Naive B cell (primary cell): ENCODE results near the gene NANOS3. TPM values are rescaled to one million over a fixed set of nuclear protein-coding genes. Genes with fewer than 3 reads are reported as not detected.

Experiments
- ATAC-seq, 2 donors: fragments of 150-1000 bp; cut with Tn5 transposase; 2 replicates each; pipeline ENCODE4 v1.10.0; 2021; ENCODE audit warnings: low read depth in 2 of 2, mild to moderate bottlenecking in 2 of 2, moderate library complexity in 2 of 2
- DNase-seq: peaks from one replicate; pipeline ENCODE4 v3.0.0; 2022
- H3K27ac Mint-ChIP-seq, 6 donors: one replicate each; pipeline ENCODE4 v1.8.0; 2020 to 2022; ENCODE audit warnings: mild to moderate bottlenecking in 6 of 6, mixed read lengths in 6 of 6, moderate library complexity in 5 of 6, inconsistent platforms in 2 of 6
- H3K27me3 Mint-ChIP-seq, 3 donors: one replicate each; pipeline ENCODE4 v1.8.0; 2021 to 2022; ENCODE audit warnings: mixed read lengths in 3 of 3, mild to moderate bottlenecking in 1 of 3
- H3K36me3 Mint-ChIP-seq, 2 donors: one replicate each; pipeline ENCODE4 v1.8.0; 2020 to 2022; ENCODE audit warnings: mixed read lengths in 2 of 2, inconsistent platforms in 1 of 2, mild to moderate bottlenecking in 1 of 2
- H3K4me1 Mint-ChIP-seq, 3 donors: one replicate each; pipeline ENCODE4 v1.8.0; 2020 to 2022; ENCODE audit warnings: mixed read lengths in 3 of 3, inconsistent platforms in 1 of 3, mild to moderate bottlenecking in 1 of 3, moderate library complexity in 1 of 3
- H3K4me3 Mint-ChIP-seq, 8 donors: one replicate each; pipeline ENCODE4 v1.8.0; 2020 to 2022; ENCODE audit warnings: mild to moderate bottlenecking in 8 of 8, mixed read lengths in 8 of 8, moderate library complexity in 8 of 8, inconsistent platforms in 2 of 8
- H3K9me3 Mint-ChIP-seq, 7 donors: one replicate each; pipeline ENCODE4 v1.8.0; 2020 to 2022; ENCODE audit warnings: mixed read lengths in 7 of 7, mild to moderate bottlenecking in 5 of 7, inconsistent platforms in 2 of 7, moderate library complexity in 1 of 7
- polyA plus RNA-seq, 6 donors: library from polyadenylated mRNA; unstranded; fragments of 300-500 nt; fragmentation: Illumina TruSeq; gene quantifications; one replicate each; pipeline ENCODE4 v1.2.3, GENCODE V29; 2021; ENCODE audit warnings: low read depth in 6 of 6

Gene NANOS3
- not detected for polyA plus RNA-seq

DNA sequence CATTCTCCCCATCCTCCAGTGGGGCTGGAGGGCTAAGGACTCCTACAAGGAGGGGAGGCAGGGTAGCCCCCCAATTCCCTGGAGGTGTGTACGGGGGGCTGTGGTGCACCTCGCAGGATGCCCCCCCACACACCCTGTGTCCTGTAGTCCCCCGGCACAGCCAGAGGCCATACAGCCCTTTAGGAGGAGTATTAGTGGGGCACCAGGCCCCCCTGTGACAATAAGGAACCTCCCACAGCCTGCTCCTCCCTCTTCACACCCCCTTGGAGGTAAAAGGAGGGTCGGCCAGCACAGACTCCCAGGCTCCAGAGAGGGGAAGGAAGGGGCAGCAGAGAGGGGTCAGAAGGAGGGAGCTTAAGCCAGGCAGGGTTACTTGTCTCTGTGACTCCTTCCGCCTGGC, at the start of gene NANOS3:
Gene NANOS3, plus strand, starts transcription at position 301 of the 400 bp plus-strand sequence. CDS start 115 bp downstream, outside the sequence.
- H3K27ac Mint-ChIP-seq: no peak within 1 kb of the TSS

DNA sequence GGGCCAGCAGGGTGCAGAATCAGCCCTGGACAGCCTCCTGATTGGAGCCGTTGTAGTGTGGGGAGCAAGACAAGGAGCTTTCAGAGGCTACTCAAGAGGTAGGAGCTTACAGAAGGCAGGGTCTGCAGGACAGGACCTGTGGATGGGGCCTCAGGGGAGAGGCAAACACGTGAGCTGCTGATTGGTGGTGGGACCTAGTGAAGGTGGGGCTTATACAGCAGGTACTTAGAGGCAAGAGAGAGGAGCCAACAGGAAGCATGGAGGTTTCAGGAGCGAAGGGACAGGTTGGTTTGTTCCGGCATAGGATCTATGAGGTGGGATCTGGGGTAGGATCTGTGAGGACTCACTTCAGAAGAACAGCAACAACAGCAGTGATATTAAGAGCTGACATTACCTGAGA, 49.3 kb upstream of the NANOS3 start:
- peaks cover 0 to 8% (median 1%) of the 10 kb centered on the region in 3 donors for H3K4me1 Mint-ChIP-seq
- no peak for ATAC-seq
- no peak for DNase-seq
- H3K27ac Mint-ChIP-seq: no peak overlapping the region
- H3K27me3 Mint-ChIP-seq: no peaks in the 10 kb centered on the region
- no peaks in the 10 kb centered on the region for H3K9me3 Mint-ChIP-seq
- H3K4me3 Mint-ChIP-seq: peak overlapping the region in 1 of 8 donors; percentile 4
- H3K36me3 Mint-ChIP-seq: peaks cover 0 to 13% of the 10 kb centered on the region in 2 donors

More for the DNA sequence above, at the start of gene NANOS3:
- Mint-ChIP-seq H3K27me3 (peaks cover 9 to 34% (median 21%) of the 10 kb centered on the region in 3 donors), H3K4me3 (no peak within 1 kb of the TSS), H3K9me3 (no peaks in the 10 kb centered on the region), H3K4me1 (peaks cover 22 to 28% (median 27%) of the 10 kb centered on the region in 3 donors), H3K36me3 (no peaks in the 10 kb centered on the region)
- no peak for DNase-seq
- no peak for ATAC-seq

DNA sequence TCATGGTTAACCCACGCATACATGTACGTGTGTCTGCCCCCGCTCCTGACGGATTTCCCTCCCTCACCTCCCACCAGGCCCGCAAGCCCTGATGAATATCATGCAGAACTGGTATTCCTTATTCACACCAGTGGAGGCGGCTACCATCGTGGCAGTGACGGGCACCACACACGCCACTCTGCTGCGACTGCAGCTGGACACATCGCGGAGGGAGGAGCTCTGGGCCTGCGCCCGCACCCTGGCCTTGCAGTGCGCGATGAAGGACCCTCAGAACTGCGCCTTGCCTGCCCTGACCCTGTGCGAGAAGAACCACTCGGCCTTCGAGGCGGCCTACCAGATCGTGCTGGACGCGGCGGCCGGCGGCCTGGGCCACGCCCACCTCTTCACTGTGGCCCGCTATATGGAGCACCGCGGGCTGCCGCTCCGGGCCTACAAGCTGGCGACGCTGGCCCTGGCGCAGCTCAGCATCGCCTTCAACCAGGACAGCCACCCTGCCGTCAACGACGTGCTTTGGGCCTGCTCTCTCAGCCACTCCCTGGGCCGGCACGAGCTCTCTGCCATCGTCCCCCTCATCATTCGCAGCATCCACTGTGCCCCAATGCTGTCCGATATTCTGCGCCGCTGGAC, 46.7 kb upstream of the NANOS3 start:
- Mint-ChIP-seq H3K9me3 (no peaks in the 10 kb centered on the region), H3K27ac (no peak overlapping the region), H3K4me1 (peaks cover 19 to 24% (median 21%) of the 10 kb centered on the region in 3 donors), H3K27me3 (no peaks in the 10 kb centered on the region), H3K36me3 (peaks cover 0 to 4% of the 10 kb centered on the region in 2 donors), H3K4me3 (no peak overlapping the region)
- ATAC-seq (no peak), DNase-seq (no peak)

DNA sequence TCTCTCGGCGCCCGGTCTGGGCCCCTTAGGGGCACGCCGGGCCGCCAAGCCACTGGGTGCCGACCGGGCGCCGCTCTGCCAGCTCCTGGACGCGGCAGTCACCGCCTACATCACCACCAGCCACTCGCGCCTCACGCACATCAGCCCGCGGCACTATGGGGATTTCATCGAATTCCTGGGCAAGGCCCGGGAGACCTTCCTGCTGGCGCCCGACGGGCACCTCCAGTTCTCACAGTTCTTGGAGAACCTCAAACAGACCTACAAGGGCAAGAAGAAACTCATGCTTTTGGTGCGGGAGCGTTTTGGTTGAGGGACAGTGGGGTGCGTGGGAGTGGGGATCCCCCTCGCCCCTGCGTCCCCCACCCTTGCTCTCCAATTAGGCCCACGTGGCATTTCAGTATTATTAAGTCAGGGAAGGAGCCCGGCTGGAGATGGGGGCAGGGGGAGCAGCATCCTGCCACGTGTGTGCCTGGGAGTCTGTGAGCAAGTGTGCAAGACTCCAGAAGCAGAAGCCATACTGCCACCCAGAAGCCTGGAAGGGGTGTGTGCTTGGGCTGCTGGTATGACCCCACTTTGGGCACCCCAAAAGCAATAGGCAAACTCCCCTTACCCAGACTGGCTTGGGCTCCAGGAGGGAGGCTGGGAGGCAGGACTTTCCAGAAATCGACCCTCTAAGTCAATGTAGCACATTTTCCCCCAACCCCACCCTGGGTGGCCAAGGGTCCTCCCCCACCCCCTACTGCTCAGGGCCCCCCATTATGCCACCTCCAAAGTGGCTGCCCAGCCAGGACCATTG, 46.0 kb upstream of the NANOS3 start:
- H3K27me3 Mint-ChIP-seq: no peaks in the 10 kb centered on the region
- H3K4me1 Mint-ChIP-seq: peaks cover 21 to 29% (median 23%) of the 10 kb centered on the region in 3 donors
- no peak for ATAC-seq
- DNase-seq: no peak
- peak overlapping the region in 1 of 6 donors; percentile 100 for H3K27ac Mint-ChIP-seq
- peak overlapping the region in 4 of 8 donors; percentile 30 to 62 (median 32) for H3K4me3 Mint-ChIP-seq
- H3K36me3 Mint-ChIP-seq: peaks cover 0 to 4% of the 10 kb centered on the region in 2 donors
- no peaks in the 10 kb centered on the region for H3K9me3 Mint-ChIP-seq

DNA sequence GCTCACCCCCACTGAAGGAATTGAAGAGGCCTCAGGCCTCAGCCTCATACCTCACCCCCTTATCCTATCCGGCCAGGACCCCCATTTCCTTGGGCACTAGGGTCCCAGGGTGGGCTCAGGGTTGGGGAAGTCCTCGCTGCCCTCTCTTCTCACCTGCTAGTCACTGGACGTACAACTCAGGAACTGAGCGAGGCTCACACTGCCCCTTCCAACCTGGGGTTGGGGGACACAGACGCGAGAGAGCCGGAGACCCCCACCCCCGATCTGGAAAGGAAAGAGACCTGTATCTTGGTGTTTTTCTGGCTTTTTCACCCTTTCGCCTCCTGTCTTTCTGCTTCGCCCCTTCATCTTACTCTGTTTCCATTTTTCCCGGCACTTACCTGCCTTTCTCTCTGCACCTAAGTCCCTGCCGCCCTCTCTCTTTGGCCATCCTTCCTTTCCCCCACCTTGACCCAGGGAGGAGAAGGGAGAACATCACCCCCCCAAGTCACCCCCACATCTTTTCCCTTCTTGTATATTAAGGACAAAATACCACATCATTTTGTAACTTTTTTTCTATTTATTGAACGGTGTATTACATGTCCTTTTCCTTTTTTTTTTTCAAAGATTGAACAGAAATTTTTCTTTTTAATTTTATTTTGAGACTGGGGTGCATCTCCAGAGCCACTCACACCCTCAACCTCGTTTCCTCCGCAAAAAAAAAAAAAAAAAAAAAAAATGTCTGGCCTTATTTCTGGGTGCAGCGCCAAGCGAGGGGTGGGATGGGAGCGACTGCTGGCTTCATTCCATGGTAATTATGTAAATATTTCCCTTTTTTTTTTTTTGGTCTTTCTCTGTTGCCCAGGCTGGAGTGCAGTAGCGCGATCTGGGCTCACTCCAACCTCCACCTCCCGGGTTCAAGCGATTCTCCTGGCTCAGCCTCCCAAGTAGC, 45.1 kb upstream of the NANOS3 start:
- Mint-ChIP-seq H3K36me3 (peaks cover 0 to 4% of the 10 kb centered on the region in 2 donors), H3K4me3 (peak overlapping the region in 5 of 8 donors; percentile 19 to 87 (median 62)), H3K9me3 (no peaks in the 10 kb centered on the region), H3K27me3 (no peaks in the 10 kb centered on the region), H3K4me1 (peaks cover 27 to 36% (median 30%) of the 10 kb centered on the region in 3 donors), H3K27ac (peak overlapping the region in 2 of 6 donors; percentile 49 to 100)
- ATAC-seq (no peak), DNase-seq (no peak)

DNA sequence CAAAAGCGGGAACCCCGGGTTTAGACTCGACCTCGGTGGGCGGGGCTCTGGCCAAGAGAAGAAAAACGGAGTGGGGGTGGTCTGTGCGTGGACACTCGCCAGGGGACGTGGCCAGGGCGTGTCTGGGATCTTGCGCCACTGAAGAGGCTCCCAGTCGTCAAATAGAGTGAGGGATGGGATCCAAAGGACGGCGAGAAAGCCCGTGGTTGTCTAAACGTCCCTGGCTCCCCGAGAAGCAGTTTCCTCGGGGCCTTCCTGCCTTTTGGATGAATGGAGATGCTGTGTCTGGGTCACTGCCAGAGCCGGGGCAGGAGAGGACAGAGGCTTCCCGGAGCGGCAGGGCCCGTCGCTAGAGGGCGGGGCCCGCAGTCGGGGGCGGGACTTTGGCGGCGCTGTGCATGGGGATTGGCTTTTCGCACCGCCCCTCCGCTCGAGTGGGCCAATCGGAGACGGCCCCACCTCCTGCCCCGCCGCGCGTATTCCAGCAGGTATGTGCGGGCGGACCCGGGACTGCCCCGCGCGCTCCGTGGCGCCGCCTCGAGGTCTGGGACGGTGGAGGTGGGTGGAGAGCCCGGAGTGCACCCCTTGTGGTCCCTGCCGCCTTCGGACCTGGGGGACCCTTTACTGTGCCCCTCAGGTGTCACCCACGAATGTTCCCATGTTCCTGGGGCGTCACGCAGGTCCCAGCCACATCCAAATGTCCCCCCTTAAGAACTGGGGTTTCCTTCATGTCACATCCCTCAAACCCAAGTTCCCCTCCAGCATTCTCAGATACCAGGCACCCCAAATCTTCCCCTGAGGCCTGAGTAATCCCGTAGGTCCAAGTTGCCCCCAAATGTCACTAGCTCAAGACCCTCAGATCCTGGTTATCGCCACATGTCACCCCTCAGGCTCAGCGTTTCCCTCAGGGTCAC, 43.3 kb upstream of the NANOS3 start:
- Mint-ChIP-seq H3K4me1 (peaks cover 32 to 46% (median 38%) of the 10 kb centered on the region in 3 donors), H3K27me3 (no peaks in the 10 kb centered on the region), H3K4me3 (peak overlapping the region; percentile 84 to 95 (median 92)), H3K9me3 (no peaks in the 10 kb centered on the region), H3K36me3 (peaks cover 0 to 3% of the 10 kb centered on the region in 2 donors), H3K27ac (peak overlapping the region; percentile 93 to 100 (median 96))
- DNase-seq: peak; percentile 93
- peak; percentile 71 to 83 for ATAC-seq

DNA sequence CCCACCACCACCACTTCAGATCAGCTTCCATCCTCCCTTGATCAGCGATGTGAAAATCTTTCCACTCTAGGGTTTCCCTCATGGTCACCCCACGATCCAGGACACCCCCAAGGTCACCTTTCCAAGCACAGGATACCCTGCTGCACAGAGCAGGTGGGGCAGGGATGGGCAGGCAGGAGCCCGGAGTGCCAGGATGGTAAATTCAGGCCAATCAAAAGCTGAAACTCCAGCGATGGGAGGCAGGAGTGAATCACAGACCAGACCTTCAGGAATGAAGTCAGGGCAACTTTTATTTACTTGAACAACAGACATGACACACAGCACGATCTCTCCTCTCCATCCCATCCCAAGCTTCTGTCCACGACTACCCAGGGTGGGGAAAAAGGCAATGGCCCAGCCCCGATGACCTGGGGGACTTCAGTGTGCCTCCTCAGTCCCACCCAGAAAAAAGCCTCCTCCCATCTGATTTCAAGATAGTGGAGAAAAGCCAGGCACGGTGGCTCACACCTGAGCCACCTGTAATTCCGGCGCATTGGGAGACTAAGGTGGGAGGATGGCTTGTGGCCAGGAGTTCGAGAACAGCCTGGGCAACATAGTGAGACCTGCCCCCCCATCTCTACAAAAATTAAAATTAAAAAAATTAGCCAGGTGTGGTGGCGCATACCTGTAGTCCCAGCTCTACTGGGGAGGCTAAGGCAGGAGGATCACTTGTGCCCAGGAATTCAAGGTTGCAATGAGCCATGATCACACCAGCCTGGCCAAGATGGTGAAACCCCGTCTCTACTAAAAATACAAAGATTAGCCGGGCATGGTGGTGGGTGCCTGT, 42.5 kb upstream of the NANOS3 start:
- no peaks in the 10 kb centered on the region for H3K27me3 Mint-ChIP-seq
- H3K27ac Mint-ChIP-seq: peak overlapping the region; percentile 84 to 100 (median 96)
- no peak for DNase-seq
- H3K9me3 Mint-ChIP-seq: no peaks in the 10 kb centered on the region
- H3K4me3 Mint-ChIP-seq: peak overlapping the region; percentile 84 to 95 (median 92)
- H3K4me1 Mint-ChIP-seq: peaks cover 38 to 53% (median 47%) of the 10 kb centered on the region in 3 donors
- no peak for ATAC-seq
- H3K36me3 Mint-ChIP-seq: no peaks in the 10 kb centered on the region

DNA sequence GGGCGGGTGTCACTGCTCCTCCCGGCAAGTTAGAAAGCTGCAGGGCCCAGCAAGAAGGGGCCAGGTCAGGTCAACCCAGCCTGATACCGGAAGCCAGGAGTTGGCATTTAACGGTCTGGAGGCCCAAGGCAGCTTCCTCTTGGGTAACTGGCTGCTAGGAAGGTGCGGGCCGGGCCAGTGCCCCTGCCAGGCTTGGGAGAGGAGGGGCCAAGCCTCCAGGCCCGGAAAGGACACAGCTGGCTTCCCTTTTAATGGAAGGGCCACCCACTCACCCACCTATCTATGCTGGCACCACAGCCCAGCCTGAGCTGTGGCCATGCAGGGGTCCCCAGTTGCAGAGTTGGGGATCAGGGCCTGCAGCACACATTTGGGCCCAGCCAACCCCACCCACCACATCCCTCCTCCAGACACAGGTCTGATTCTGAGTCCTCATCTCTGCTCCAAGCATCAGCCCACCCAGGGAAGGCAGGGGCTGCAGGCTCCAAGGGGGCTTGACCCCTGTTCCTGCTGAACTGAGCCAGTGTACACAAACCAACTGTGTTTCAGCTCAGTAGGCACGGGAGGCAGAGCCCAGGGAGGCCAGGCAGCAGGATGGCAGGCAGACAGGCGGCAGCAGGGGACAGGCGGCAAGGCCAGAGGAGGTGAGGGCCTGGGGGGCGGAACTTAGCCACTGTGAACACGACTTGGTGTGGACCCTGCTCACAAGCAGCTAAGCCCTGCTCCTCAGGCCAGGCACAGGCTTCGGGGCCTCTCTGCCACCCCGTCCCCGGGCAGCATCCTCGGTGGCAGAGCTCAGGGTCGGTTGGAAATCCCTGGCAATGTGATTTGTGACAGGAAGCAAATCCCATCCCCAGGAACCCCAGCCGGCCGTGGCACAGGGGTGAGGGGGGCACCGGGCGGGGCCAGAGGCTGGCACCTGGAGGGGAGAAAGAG, 40.9 kb upstream of the NANOS3 start:
- DNase-seq: peak; percentile 47
- ATAC-seq: no peak
- Mint-ChIP-seq H3K9me3 (no peaks in the 10 kb centered on the region), H3K36me3 (no peaks in the 10 kb centered on the region), H3K27ac (peak overlapping the region; percentile 95 to 100 (median 97)), H3K4me1 (peaks cover 51 to 65% (median 63%) of the 10 kb centered on the region in 3 donors), H3K4me3 (peak overlapping the region in 7 of 8 donors; percentile 50 to 91 (median 79)), H3K27me3 (no peaks in the 10 kb centered on the region)

DNA sequence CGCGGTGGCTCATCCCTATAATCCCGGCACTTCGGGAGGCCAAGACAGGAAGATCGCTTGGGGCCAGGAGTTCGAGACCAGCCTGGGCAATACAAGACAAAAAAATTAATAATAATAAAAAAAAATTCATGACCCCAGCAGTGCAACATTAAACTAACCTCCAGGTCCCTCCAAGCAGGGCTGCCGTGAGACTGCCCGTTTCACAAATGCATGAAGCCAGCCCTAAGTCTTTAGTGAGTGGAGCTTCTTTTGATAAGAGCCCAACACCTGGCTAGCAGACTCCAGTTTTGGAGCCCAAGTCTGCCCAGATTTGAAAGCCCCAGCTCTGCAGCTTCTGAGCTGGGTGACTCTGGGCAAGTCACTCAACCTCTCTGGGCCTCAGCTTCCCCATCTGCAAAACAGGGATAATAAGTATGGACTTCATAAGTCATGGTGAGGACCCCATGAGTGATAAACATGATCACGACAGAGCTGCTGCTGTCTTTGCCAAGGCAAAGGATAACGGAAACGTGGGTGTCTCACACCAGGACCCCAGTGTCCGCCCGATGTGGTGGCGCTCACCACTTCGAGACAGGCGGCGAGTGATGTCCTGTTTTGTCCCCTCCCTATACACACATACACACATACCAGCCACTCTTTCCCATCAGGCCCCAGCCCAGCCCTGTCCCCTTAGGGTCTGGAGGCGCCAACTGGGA, 38.4 kb upstream of the NANOS3 start:
- no peak for DNase-seq
- H3K4me3 Mint-ChIP-seq: peak overlapping the region; percentile 59 to 93 (median 86)
- H3K27me3 Mint-ChIP-seq: no peaks in the 10 kb centered on the region

DNA sequence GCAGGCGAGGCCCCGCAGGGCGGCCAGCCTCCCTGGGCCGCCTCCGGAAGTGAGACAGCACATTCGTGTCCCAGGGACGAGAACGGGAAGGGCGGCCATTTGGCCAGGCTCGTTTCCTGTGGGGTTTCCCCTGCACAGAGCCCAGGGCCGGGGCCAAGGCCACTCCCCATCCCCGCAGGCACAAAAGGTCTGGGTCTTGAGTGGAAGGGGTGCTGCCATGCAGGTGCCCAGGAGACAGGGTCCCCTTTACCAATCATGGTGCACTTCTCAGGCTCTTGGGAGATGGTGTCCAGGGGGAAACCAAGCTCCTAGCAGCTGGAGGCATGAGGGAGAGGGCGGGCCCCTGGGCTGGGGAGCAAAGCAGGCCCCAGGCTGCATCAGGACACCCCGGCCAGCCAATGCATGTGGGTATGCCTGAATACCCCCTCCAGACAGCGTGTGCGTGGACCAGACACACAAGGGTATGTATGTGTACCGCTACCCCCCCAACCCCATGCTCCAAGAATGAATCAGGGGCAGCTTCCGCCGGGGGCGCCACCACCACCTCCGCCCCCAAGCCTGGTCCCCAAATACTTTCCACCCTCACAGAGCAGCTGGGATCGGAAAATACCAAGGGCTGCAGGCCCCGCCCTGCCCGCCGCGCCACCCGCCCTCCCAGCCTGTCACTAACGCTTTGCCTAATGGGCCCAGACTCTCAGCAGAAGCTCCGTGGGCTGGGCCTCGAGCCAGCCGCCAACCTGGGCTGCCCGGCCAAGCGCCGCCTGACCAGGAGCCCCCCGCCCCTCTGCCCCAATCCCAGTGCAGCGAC, 37.6 kb upstream of the NANOS3 start:
- Mint-ChIP-seq H3K4me3 (peak overlapping the region; percentile 59 to 93 (median 86)), H3K27ac (peak overlapping the region; percentile 80 to 100 (median 90)), H3K4me1 (peaks cover 48 to 70% (median 69%) of the 10 kb centered on the region in 3 donors), H3K27me3 (no peaks in the 10 kb centered on the region), H3K36me3 (no peaks in the 10 kb centered on the region), H3K9me3 (no peaks in the 10 kb centered on the region)
- peak; percentile 63 for DNase-seq
- ATAC-seq: peak; percentile 27 to 35

More for the DNA sequence above, 38.4 kb upstream of the NANOS3 start:
- Mint-ChIP-seq H3K4me1 (peaks cover 52 to 74% (median 69%) of the 10 kb centered on the region in 3 donors), H3K9me3 (no peaks in the 10 kb centered on the region), H3K27ac (peak overlapping the region; percentile 76 to 100 (median 90)), H3K36me3 (no peaks in the 10 kb centered on the region)
- ATAC-seq: no peak
